H9 (cell line): ENCODE results near the gene ERF. TPM values are rescaled to one million over a fixed set of nuclear protein-coding genes. Genes with fewer than 3 reads are reported as not detected.

Experiments
- DNase-seq: peaks from one replicate; pipeline ENCODE4 v3.0.0-alpha.2; 2017
- H2AFZ ChIP-seq: one replicate; pipeline ENCODE4 v1.6.1; 2013; ENCODE audit warnings: mild to moderate bottlenecking, low read length, control low read depth, moderate library complexity
- H2AK5ac ChIP-seq: 2 replicates; pipeline ENCODE4 v1.6.1; 2013; ENCODE audit warnings: low read length, control low read depth, mixed read lengths; ENCODE audit not compliant: insufficient read length
- H2BK120ac ChIP-seq: one replicate; pipeline ENCODE4 v1.6.1; 2013; ENCODE audit warnings: low read depth, mild to moderate bottlenecking, low read length, control low read depth, inconsistent platforms; ENCODE audit not compliant: poor library complexity, severe bottlenecking
- H2BK12ac ChIP-seq: 2 replicates; pipeline ENCODE4 v1.6.1; 2013; ENCODE audit warnings: low read length, control low read depth, mixed read lengths, low read depth; ENCODE audit not compliant: insufficient read length
- H2BK15ac ChIP-seq: 2 replicates; pipeline ENCODE4 v1.6.1; 2013; ENCODE audit warnings: low read depth, low read length, control low read depth
- H2BK20ac ChIP-seq: one replicate; pipeline ENCODE4 v1.6.1; 2013; ENCODE audit warnings: low read depth, mild to moderate bottlenecking, low read length, control low read depth, inconsistent platforms; ENCODE audit not compliant: poor library complexity, severe bottlenecking
- H2BK5ac ChIP-seq: 2 replicates; pipeline ENCODE4 v1.6.1; 2013; ENCODE audit warnings: low read length, control low read depth, mixed read lengths; ENCODE audit not compliant: insufficient read length
- H3K14ac ChIP-seq: 2 replicates; pipeline ENCODE4 v1.6.1; 2013; ENCODE audit warnings: low read length, control low read depth; ENCODE audit not compliant: insufficient read depth
- H3K18ac ChIP-seq: 2 replicates; pipeline ENCODE4 v1.6.1; 2013; ENCODE audit warnings: low read depth, mild to moderate bottlenecking, mixed read lengths, low read length, control low read depth; ENCODE audit not compliant: insufficient read length
- H3K23ac ChIP-seq: 2 replicates; pipeline ENCODE4 v1.6.1; 2013; ENCODE audit warnings: low read length, control low read depth, mixed read lengths, low read depth; ENCODE audit not compliant: insufficient read length
- H3K23me2 ChIP-seq: 2 replicates; pipeline ENCODE4 v1.6.1; 2013; ENCODE audit warnings: low read depth, mild to moderate bottlenecking, mixed read lengths, low read length, control low read depth; ENCODE audit not compliant: insufficient read length, poor library complexity, severe bottlenecking
- H3K27ac ChIP-seq: 2 replicates; pipeline ENCODE4 v1.5.1; 2013; ENCODE audit warnings: low read length, control low read depth, mixed read lengths, low read depth; ENCODE audit not compliant: insufficient read length
- H3K27me3 ChIP-seq: 2 replicates; pipeline ENCODE4 v1.6.1; 2013; ENCODE audit warnings: low read length, control low read depth, inconsistent platforms; ENCODE audit not compliant: insufficient read depth
- H3K4ac ChIP-seq: 2 replicates; pipeline ENCODE4 v1.6.1; 2013; ENCODE audit warnings: low read depth, mild to moderate bottlenecking, control low read depth, inconsistent platforms, low read length, moderate library complexity
- H3K4me1 ChIP-seq: 2 replicates; pipeline ENCODE4 v1.6.1; 2013; ENCODE audit warnings: low read length, control low read depth, inconsistent platforms; ENCODE audit not compliant: insufficient read depth
- H3K4me2 ChIP-seq: 2 replicates; pipeline ENCODE4 v1.6.1; 2013; ENCODE audit warnings: low read length, control low read depth, mixed read lengths; ENCODE audit not compliant: insufficient read length, insufficient read depth
- H3K56ac ChIP-seq: 2 replicates; pipeline ENCODE4 v1.6.1; 2013; ENCODE audit warnings: low read depth, mild to moderate bottlenecking, mixed read lengths, low read length, control low read depth; ENCODE audit not compliant: insufficient read length
- H3K79me1 ChIP-seq: 2 replicates; pipeline ENCODE4 v1.6.1; 2013; ENCODE audit warnings: low read depth, mild to moderate bottlenecking, moderate library complexity, low read length, control low read depth, inconsistent platforms; ENCODE audit not compliant: insufficient read depth, poor library complexity, severe bottlenecking
- H3K79me2 ChIP-seq: 2 replicates; pipeline ENCODE4 v1.6.1; 2013; ENCODE audit warnings: low read length, control low read depth, inconsistent platforms; ENCODE audit not compliant: insufficient read depth
- H3K9ac ChIP-seq: 2 replicates; pipeline ENCODE4 v1.6.1; 2013; ENCODE audit warnings: low read length, control low read depth, mixed read lengths; ENCODE audit not compliant: insufficient read length; ENCODE audit errors: extremely low read depth
- H3K9me3 ChIP-seq: one replicate; pipeline ENCODE4 v1.6.1; 2013; ENCODE audit warnings: low read depth, low read length, inconsistent platforms; ENCODE audit not compliant: control insufficient read depth
- H3T11ph ChIP-seq: one replicate; pipeline ENCODE4 v1.6.1; 2013; ENCODE audit warnings: mild to moderate bottlenecking, low read length, control low read depth, inconsistent platforms
- H4K20me1 ChIP-seq: one replicate; pipeline ENCODE4 v1.6.1; 2013; ENCODE audit not compliant: control insufficient read depth, insufficient read length, insufficient read depth
- H4K5ac ChIP-seq: 2 replicates; pipeline ENCODE4 v1.6.1; 2013; ENCODE audit warnings: low read depth, mild to moderate bottlenecking, mixed read lengths, low read length, control low read depth; ENCODE audit not compliant: insufficient read length
- H4K8ac ChIP-seq: replicated peaks from 2 replicates; pipeline ENCODE4 v1.6.1; 2013; ENCODE audit warnings: low read length, control low read depth, mixed read lengths, low read depth; ENCODE audit not compliant: insufficient read length
- H4K91ac ChIP-seq: 2 replicates; pipeline ENCODE4 v1.6.1; 2013; ENCODE audit warnings: low read depth, mild to moderate bottlenecking, moderate library complexity, mixed read lengths, low read length, control low read depth; ENCODE audit not compliant: insufficient read length
- H3K27ac Mint-ChIP-seq, 3 experiments: 2 replicates in 2 of 3; 3 replicates in 1 of 3; pipeline ENCODE4 v1.8.0; 2020 to 2021; ENCODE audit warnings: mixed read lengths in 3 of 3, mild to moderate bottlenecking in 1 of 3, moderate library complexity in 1 of 3
- H3K27me3 Mint-ChIP-seq: 2 replicates; pipeline ENCODE4 v1.8.0; 2021; ENCODE audit warnings: low read depth, mild to moderate bottlenecking, moderate library complexity, mixed read lengths
- H3K36me3 Mint-ChIP-seq, 3 experiments: 2 replicates in 2 of 3; 3 replicates in 1 of 3; pipeline ENCODE4 v1.8.0; 2020 to 2021; ENCODE audit warnings: low read depth in 3 of 3, mixed read lengths in 3 of 3; ENCODE audit not compliant: insufficient read depth in 1 of 3
- H3K4me1 Mint-ChIP-seq, 2 experiments: 2 replicates each; pipeline ENCODE4 v1.8.0; 2020; ENCODE audit warnings: mixed read lengths in 2 of 2
- H3K4me3 Mint-ChIP-seq, 2 experiments: 2 replicates in 1 of 2; 3 replicates in 1 of 2; pipeline ENCODE4 v1.8.0; 2020 to 2021; ENCODE audit warnings: mild to moderate bottlenecking in 2 of 2, mixed read lengths in 2 of 2, moderate library complexity in 1 of 2
- H3K9me3 Mint-ChIP-seq, 2 experiments: 2 replicates in 1 of 2; 3 replicates in 1 of 2; pipeline ENCODE4 v1.8.0; 2020; ENCODE audit warnings: mild to moderate bottlenecking in 2 of 2, mixed read lengths in 2 of 2, moderate library complexity in 1 of 2
- CTCF ChIP-seq: fragments of 200-600 bp; sonication (generic); conservative IDR thresholded peaks from 3 replicates; pipeline ENCODE4 v1.8.0; 2021; ENCODE audit warnings: antibody characterized with exemption, mild to moderate bottlenecking
- WGBS: extraction: QIAGEN DNeasy Blood & Tissue Kit; methylation state at CpG from one replicate; pipeline ENCODE4 v1.1.7; 2013; ENCODE audit warnings: missing lambda C conversion rate, low lambda C conversion rate, mixed read lengths; ENCODE audit not compliant: insufficient read length; ENCODE audit errors: extremely low coverage; 5-methylcytosine and 5-hydroxymethylcytosine counted together
- total RNA-seq: library from RNA; stranded (reverse); gene quantifications from 2 replicates; pipeline ENCODE4 v1.2.1, GENCODE V29; 2021

Gene ERF
- total RNA-seq, 1 experiment from 2014 or later = 126 TPM

GRCh38 chr19:42203700-42204099 lies 51.2 kb downstream of the ERF start:
- no peak overlapping the region; a peak in 1 of 7 replicates for H3K27ac Mint-ChIP-seq
- H3K9me3 ChIP-seq = no peaks in the 10 kb centered on the region
- H2BK12ac ChIP-seq = no peak overlapping the region
- H3K79me2 ChIP-seq = peaks cover 6% of the 10 kb centered on the region; the same call in 1 of the 2 replicates
- H2AK5ac ChIP-seq = no peak overlapping the region
- no peak overlapping the region for H3T11ph ChIP-seq
- no peak overlapping the region for H3K23ac ChIP-seq
- H4K5ac ChIP-seq = no peak overlapping the region
- no peak overlapping the region for H4K8ac ChIP-seq
- no peak overlapping the region for H2BK120ac ChIP-seq
- H3K18ac ChIP-seq = no peak overlapping the region
- H3K56ac ChIP-seq = no peak overlapping the region
- no peak overlapping the region for H2BK20ac ChIP-seq
- no peak overlapping the region for H2BK15ac ChIP-seq
- no peak overlapping the region for H4K91ac ChIP-seq
- H3K27ac ChIP-seq = no peak overlapping the region
- no peaks in the 10 kb centered on the region for H4K20me1 ChIP-seq
- peaks cover 2% of the 10 kb centered on the region for H3K23me2 ChIP-seq
- no peak overlapping the region for H3K4me3 Mint-ChIP-seq
- H2BK5ac ChIP-seq = no peak overlapping the region
- TF ChIP-seq CTCF = no peak
- H3K4me1 ChIP-seq = no peaks in the 10 kb centered on the region; the same call in 1 of the 2 replicates
- peaks cover 34 to 51% of the 10 kb centered on the region in 2 experiments for H3K4me1 Mint-ChIP-seq
- no peak overlapping the region for H3K9ac ChIP-seq
- no peak overlapping the region for H2AFZ ChIP-seq
- no peak for DNase-seq
- H3K36me3 Mint-ChIP-seq = peaks cover 52 to 93% (median 89%) of the 10 kb centered on the region in 3 experiments
- no peaks in the 10 kb centered on the region for H3K9me3 Mint-ChIP-seq
- H3K14ac ChIP-seq = no peak overlapping the region
- peaks cover 4% of the 10 kb centered on the region for H3K79me1 ChIP-seq
- no peaks in the 10 kb centered on the region for H3K27me3 Mint-ChIP-seq
- H3K4ac ChIP-seq = no peak overlapping the region
- H3K27me3 ChIP-seq = no peaks in the 10 kb centered on the region
- H3K4me2 ChIP-seq = no peak overlapping the region
- WGBS = no CpG with 5 or more reads among the region's 2 CpGs
